ENCODE results near the gene HELQ.
"Not testable (repeated sequence)": the region's sequence is repeated elsewhere in the genome, so short reads cannot be mapped to it uniquely, and the experiment has no call there.

The HELQ gene

DNA sequence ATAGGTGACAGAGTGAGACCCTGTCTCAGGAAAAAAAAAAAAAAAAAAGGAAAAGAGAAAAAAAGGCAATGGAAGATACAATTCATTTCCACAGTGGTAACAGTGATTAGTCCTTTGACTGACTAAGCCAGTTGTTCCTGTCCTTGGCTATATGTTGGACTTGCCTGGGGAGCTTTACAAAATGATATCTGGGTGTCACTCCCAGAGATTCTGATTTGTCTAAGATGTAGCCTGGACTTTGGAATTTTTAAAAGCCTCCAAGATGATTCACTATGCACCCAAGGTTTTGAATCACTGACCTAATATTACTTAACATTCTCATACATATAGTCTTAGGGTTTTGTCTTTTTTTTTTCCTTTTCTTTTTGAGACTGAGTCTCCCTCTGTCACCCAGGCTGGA lies 16.9 kb downstream of the HELQ start:
- no peak for DNase-seq

DNA sequence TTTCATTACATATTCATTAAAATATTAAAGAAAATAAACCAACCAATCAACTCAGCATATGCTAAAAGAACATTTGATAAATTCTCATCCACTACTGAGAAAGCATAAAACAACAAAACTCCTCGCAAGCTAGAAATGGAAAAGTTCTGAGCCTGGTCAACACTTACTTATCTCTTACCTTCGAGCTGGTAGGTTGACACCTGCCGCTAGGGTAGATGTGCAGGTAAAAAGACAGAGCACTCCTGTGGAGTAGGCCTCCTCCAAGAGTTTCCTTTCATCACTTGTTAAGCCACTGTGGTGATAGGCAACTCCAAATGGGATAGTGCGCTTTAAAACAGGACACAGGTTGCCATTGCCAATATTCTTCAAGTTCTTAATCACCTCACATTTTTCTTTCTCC lies 18.9 kb downstream of the HELQ start:
- no peak for DNase-seq

DNA sequence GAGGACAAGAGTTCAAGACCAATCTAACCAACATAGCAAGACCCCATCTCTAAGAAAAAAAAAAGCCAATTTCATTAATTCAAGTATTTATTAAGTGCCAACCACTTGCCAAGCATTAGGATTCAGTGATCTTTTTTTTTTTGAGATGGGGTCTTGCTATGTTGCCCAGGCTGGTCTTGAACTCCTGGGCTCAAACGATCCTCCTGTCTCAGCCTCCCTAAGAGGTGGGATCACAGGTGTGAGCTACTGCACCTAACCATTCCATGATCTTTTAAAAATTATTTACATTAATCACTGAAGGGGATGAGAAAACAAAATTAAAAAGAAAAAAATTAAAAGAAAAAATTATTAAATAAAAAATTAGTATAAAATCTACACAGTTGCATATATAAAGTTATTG lies 24.4 kb downstream of the HELQ start:
- DNase-seq, result no peak

DNA sequence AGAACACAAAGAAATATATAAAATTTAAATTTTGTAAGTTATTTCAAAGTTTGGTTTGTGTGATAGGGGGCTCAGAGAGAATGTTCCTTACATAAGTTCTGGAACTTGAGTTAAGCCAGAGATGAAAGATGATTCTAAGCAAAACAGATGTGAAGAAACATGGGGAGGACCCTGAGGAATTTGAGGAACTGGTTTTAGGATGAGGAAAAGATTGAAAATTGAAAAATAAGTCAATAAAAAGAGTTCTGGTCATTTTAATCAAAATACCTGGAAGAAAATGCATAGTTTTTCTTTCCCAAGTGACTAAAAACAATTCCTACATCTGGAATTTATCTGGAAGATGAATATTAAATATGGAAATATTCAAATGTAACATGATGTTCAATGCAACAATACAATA lies 37.4 kb downstream of the HELQ start:
- DNase-seq, result no peak

DNA sequence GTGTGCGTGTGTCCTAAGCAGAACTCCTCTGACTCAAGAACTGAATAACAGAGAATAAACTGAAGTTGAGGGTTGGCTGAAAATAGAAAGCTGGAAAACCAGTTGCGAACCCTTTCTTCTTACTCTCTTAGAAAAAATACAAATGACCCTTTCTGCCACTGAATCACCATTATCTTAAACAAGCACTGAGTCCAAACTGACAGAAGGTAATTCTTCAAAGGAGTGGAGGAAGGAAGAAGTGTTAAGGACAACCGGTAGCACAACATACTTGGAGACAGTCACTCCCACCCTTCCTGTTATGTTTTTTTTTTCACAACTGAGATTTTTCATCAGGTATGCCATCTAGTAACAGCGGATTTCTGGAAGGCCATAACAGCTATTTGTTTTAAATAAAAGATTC lies 38.1 kb downstream of the HELQ start:
- no peak for DNase-seq

DNA sequence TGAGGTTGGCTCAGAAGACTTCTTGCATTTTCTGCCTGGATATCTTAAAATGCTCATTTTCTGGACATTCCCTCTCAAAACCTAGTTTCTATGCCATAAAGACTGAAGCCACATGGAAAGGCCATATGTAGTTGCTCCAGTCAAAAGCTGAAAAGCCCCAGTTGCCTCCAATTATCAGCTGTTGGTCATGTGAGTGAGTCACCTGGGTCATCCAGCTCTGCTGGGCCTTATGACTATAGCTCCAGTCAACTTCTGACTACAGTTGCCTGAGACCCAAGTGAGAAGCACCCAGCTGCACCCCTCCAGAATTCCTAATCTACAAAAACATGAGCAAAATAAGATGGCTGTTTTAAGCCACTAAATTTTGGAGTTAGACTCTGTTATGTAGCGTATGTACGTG lies 41.9 kb downstream of the HELQ start:
- no peak for DNase-seq

DNA sequence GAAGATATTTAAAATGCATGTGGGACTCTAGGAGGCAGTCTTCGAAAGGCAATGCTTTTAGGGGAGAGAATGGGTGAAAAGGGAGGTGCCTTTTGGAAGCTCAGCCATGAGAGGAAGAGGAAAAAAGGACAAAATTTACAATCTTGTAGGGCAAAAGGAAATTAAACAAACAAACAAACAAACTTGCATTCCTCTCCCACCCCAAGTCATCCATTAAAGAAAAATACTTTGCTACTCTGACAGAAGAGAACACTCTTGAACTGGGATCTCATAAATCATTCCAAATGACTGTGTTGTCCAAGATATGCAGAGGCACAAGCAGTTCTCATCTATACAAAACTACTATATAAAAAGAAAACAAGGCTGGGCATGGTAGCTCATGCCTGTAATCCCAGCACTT lies 46.7 kb downstream of the HELQ start:
- DNase-seq, result no peak

DNA sequence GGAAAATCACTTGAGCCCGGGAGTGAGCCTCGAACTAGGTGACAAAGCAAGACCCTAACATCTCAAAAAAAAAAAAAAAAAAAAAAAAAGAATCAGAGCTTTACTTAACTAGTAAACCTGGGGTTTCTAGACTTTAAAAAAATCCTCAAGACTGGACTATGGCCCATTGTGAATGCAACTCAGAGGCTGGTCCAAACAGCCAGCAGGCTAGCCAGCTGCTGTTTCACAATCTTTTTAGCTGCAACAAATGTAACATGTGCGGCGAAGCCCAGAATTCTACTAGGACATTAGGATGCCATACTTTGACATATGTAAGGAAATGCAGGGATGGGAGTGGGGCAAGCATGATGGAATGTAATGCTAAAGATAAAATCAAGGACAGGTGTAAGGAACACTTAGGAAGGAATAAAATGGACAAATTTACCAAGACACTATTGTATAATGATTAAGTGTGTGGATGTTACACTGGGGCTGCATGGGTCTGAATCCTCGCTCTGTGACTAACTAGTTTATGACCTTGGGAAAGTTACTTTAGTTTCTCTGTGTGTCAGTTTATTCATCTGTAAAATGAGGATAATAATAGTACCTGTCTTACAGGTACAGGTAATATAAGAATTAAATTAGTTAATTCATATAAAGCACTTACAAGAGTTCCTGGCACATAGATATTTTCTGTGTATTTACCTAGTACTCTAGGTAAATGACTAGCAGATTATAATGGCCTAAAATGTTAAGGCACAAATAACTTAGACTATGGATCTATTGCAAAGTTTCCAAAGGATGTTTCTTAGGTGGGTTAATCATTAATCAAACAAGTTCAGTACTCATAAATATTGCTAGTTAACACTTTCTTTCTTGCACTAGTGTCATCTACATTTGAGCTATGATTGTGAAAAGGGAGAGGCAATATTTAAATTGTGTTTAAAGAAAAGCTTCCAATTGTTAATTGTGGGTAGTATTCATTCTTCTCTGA lies 49.5 kb downstream of the HELQ start:
- DNase-seq, result no peak

DNA sequence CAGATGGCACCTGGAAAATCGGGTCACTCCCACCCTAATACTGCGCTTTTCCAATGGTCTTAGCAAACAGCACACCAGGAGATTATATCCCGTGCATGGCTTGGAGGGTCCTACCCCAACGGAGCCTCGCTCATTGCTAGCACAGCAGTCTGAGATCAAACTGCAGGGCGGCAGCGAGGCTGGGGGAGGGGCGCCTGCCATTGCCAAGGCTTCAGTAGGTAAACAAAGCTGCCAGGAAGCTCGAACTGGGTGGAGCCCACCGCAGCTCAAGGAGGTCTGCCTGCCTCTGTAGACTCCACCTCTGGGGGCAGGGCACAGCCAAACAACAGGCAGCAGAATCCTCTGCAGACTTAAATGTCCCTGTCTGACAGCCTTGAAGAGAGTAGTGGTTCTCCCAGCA lies 57.5 kb downstream of the HELQ start:
- DNase-seq, result not testable (repeated sequence)

DNA sequence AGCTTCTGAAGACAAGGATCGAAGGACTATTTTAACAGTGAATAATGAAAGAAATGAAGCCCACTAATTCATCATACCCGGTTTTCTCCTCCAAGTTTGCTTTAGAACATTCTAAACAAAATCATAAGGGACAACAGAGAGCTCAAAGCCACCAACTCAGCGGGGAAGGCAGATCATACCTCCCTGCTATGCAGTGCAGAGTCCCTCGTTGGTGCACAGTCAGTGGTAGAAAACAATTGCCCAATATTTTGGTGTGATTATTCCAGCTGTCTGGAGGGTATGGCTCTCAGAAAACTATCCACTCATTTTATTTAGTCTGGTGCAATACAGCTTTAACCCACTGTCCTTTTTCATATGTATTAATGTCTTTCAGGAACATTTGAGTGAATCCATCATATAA lies 61.7 kb downstream of the HELQ start:
- no peak for DNase-seq

DNA sequence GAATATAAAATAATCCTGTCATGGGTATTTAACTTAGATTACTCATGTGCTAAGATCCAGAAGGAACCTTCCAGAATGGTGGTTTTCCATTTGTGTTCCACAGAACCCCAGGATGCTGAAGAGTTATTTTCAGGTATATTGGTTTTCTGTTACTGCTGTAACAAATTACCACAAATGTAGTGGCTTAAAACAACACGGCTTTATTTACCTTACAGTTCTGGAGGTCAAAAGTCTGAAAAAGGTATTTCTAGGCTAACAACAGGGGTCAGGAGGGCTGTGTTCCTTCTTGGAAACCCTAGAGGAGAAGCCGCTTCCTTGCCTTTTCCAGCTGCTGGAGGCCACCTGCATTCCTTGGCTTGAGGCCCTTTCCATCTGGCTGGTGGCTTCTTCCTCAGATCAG lies 63.1 kb downstream of the HELQ start:
- DNase-seq, result no peak

DNA sequence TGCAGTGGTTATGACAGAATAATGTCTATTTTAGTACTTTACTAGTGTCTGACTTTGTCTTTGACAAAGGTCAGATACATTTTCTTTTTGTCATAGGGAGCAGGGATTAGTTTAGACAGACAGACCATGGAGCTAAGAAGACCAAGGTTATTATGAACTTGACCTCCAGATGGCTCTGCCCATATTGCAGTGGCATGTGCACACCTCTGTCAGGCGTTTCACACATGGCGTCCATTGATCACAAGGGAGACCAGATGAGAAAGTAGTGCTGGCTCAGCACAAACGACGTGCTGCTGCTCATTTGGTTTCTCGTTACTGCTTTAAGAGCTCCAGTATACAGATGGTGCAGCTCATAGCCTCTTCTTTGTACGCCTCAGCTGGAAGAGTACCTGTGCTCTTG lies 64.7 kb downstream of the HELQ start:
- no peak for DNase-seq

DNA sequence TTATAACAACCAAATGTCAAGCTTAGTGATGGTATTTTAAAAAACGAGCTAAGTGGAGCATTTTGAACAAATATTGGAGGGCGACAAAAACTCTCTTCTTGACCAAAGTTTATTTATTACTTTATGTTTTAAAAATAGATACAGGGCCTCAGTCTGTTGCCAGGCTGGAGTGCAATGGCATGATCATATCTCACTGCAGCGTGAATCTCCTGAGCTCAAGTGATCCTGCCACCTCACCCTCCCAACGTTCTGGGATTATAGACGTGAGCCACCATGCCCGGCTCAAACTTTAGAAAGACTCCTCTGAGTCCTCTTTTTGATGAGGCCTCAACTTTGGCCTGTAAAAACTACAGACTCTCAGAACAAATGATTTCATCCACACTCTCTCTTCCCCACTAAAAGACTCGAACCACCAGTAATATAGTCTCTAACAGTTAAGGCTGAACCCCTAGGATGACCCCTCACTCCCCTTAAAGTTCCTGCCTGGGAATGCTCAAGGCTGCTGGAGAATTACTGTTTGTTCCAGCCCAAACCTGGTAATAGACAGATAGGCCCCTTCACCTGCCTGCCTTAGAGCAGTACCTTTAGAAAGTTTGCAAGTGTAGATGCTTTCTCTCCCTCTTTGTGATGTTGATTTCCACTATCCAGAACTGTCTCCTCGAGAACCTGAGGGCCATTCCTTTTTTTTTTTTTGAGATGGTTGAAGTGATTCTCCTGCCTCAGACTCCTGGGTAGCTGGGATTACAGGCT lies 65.7 kb downstream of the HELQ start:
- no peak for DNase-seq

DNA sequence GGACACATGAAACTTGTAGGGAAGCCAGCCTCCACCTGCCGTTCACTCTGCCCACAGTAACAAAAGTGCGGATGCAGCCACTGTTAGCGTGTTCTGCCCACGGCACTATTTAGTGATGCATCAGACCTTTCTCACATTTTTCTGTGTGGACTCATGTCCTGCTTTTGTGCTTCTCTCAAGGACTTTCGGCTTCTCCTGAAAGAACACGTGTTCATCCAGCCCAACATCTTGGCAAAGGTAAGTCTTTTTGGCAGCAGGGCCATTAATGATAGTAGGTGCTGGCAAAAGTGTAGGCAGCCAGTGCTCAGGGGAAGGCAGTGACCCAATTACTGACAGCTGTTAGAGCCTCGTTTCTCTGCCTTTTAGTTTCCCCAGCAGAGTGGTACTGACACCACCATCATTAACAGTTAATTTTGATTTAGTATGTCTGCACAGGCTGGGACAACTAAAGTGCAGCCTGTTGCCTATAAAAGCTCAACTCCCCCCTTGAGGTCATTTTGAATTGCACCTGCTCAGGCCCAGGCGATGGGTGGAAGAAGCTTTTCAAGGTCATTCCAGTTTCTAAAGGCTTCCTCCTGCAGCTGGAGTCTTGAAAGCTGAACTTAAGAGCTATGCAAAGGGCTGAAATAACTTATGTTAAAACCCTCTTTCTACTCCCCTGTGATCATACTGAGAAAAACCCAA lies 66.4 kb downstream of the HELQ start:
- no peak for DNase-seq

DNA sequence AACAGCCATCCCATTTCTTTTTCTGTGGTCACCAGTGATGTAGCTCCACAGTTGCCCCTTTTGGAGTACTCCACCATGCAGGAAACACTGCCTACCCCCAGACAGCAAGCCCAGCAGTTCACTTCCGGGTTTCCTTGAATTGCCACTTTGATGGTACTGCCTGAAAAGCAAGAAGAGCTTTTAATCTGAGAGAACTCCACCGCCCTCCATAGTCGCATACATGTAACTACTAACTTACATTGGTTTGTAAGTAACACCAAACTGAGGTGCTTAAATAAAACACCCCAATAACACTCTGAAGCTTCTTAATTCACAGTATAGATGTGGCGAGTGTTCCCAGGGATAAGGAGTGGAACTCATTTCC lies 67.3 kb downstream of the HELQ start:
- DNase-seq, result peak; percentile 3

DNA sequence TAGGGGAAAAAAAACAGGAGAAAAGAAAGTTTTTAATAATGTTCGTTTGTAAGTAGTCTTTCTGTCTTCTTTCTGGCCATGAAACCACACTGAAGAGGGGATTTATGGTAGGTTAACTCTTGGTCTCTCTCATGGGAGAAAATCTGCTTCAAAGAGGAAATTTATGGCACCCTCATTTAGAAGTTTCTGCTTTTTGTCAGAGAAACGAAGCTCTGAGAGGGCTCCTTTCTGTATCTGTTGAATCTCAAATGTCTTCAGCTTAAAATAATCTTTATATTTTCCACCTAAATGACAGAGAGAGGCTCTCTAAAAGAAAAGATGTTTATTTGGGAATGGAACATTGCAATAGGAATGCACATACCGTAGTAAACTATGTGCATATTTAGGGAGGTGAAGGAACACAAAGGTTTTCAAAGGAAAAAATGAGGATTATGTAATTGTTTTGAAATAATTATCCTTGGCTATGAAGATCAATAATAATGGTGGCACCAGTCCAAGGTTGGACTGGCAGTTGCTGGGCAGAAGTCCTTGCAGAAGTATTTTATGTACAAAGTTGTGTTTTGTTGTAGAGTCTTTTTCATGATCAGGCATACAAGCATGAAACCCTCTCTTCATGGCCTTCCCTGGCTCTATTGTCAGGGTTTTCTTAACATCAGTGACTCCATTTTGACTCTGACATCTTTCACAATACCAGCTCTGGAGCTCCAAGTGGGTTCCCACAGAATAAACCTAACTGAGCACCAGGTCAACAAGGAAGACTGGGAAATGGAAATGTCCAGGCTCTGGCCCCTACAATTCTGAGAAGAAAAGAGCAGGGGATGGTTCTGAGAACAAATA lies 67.9 kb downstream of the HELQ start:
- DNase-seq, result no peak

DNA sequence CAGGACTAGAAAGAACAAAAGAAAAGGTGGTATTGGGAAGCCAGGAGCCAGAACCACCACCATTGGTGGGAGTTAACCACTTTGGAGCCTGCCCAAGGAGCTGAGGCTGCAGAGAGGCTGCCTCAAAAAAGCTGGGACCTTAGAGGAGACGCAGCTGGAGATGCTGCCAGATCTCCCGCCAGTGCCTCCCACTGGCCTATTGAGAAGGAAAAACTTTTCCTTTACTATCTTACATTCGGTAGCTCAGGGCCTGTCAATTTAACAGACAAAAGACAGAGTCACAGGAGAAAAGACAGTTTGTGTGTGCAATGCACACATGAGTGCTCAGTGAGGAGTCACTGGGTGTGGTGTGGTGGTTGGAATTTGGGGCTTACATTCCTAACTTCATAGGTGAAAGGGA lies 68.6 kb downstream of the HELQ start:
- DNase-seq, result no peak

DNA sequence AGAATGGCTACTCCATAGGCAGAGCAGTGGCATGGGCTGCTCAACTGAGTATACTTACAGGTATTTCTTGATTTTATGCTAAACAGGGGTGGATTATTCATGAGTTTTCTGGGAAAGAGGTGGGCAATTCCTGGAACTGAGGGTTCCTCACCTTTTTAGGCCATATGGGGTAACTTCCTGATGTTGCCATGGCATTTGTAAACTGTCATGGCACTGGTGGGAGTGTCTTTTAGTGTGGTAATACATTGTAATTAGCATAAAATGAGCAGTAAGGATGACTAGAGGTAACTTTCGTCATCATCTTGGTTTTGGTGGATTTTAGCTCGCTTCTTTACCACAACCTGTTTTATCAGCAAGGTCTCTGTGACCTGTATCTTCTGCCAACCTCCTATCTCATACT lies 72.8 kb downstream of the HELQ start:
- no peak for DNase-seq

DNA sequence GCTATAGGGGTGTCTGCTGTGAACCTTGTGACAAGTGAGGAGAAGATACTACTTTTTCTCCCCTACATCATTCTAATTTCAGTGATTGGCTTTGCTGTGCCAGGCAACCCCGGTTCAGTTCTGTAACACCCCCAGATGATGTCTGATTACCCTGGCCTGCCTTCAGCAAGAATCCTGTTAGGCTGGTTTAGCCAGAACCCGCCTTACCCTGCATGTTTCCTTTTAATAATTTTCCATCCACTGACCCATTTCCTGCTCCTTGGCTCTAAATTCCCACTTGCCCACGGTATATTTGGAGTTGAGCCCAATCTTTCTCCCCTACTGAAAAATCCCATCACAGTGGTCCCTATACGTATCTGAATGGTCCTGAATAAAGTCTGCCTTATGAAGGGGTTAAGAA lies 74.5 kb downstream of the HELQ start:
- DNase-seq, result no peak

DNA sequence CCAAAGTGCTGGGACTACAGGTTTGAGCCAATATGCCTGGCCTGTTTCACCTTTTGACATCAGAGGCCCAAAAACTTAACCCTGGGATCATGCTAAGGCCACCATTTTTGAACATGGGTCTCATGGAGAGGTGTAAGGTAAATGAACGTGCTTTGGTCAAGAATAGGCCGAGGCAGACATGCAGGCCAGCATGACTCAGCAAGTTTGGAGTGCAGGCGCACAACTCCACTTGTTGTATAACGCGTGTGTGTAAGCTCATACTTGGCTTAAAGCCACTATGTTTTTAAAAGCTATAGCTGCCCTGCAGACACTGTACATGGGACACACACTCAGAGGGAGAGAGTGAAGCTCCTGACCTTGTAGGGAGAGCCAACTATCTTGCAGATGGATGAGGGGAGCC lies 77.2 kb downstream of the HELQ start:
- DNase-seq, result no peak

DNA sequence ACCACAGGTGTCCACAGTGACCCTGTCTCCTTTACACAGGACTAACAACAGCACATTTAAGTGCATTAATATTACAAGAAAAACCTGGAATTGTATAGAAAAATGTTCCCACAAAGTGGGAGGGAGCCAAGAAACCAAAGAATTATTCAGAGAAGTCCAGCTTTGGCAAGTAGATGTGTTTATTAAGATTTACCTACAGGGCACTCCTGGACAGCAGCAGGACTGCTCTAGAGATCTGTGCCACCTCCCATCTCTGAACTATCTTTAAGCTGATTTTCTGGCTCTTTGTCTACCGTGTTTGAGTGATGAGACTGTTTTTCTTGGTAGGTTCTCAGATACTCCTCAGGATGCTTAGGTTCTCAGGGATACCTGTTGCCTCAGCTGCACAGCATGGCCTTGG lies 82.7 kb downstream of the HELQ start:
- no peak for DNase-seq

DNA sequence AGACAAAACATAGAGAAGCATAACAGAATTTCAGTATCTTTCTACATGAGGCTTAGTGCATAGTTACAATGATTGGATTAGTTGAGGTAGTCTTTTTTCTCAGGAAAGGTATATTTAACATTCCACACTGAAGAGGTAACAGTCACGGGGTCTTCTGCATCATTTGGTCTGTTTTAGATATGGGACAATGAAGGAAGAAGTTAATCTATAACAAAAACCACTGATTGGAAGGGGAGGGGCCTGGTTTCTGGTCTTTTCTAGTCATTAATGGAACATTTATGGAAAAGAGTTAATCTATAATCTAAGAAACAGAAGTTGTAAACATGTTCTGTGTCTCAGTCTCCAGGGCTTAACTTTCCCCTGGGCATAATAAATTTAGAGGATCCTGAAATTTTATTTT lies 83.7 kb downstream of the HELQ start:
- DNase-seq, result no peak

DNA sequence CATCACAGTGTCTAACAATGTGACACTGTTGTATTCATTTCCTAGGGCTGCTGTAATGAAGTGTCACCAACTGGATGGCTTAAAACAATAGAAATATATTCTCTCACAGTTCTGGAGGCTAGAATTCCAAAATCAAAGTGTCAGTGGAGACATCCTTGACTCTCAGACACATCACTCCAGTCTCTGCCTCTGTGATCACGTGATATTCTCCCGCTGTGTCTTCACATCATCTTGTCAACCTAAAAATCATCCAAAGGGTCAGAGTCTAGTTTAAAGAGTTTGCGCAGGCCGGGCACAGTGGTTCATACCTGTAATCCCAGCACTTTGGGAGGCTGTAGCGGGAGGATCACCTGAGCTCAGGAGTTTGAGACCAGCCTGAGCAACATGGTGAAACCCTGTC lies 84.4 kb downstream of the HELQ start:
- DNase-seq, result no peak
